Measurements from ENCODE around the gene KRTAP19-6. TPM values are rescaled to one million over a fixed set of nuclear protein-coding genes. Genes with fewer than 3 reads are reported as not detected.
"Not testable (repeated sequence)": the region's sequence is repeated elsewhere in the genome, so short reads cannot be mapped to it uniquely, and the experiment has no call there.

The KRTAP19-6 gene
- total RNA-seq, 1 donor, result not detected

- TF ChIP-seq, protein P1, sequence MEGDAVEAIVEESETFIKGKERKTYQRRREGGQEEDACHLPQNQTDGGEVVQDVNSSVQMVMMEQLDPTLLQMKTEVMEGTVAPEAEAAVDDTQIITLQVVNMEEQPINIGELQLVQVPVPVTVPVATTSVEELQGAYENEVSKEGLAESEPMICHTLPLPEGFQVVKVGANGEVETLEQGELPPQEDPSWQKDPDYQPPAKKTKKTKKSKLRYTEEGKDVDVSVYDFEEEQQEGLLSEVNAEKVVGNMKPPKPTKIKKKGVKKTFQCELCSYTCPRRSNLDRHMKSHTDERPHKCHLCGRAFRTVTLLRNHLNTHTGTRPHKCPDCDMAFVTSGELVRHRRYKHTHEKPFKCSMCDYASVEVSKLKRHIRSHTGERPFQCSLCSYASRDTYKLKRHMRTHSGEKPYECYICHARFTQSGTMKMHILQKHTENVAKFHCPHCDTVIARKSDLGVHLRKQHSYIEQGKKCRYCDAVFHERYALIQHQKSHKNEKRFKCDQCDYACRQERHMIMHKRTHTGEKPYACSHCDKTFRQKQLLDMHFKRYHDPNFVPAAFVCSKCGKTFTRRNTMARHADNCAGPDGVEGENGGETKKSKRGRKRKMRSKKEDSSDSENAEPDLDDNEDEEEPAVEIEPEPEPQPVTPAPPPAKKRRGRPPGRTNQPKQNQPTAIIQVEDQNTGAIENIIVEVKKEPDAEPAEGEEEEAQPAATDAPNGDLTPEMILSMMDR (IDR thresholded peaks at IDR 0.05; ENCODE audit: insufficient read depth, low read depth, low read length), result no peak
- no peak for DNase-seq (ENCODE audit: low read depth)
- no peak overlapping the region for H3K4me3 ChIP-seq (ENCODE audit: low read depth, low read length)
Observed at GRCh38 chr21:30515681-30516080, 26.0 kb downstream of the KRTAP19-6 start.

- H3K4me3 ChIP-seq (ENCODE audit: low read depth, low read length); DNase-seq (ENCODE audit: low read depth): not testable (repeated sequence)
Observed at GRCh38 chr21:30505621-30506205, 36.0 kb downstream of the KRTAP19-6 start.

GRCh38 chr21:30502041-30502440 lies 39.6 kb downstream of the KRTAP19-6 start, which contains the start of gene KRTAP19-5:
KRTAP19-5 (minus strand) TSS chr21:30502141; CDS start chr21:30502090, 51 bp downstream.
- TF ChIP-seq, protein P1 (IDR thresholded peaks at IDR 0.05; ENCODE audit: insufficient read depth, low read depth, low read length), result no peak
- no peak within 1 kb of the TSS for H3K4me3 ChIP-seq (ENCODE audit: low read depth, low read length)
- DNase-seq (ENCODE audit: low read depth), result no peak

GRCh38 chr21:30497065-30497464 lies 44.6 kb downstream of the KRTAP19-6 start, which contains the start of gene KRTAP19-4:
KRTAP19-4 (minus strand) TSS chr21:30497165; CDS start chr21:30497110, 55 bp downstream.
- H3K4me3 ChIP-seq (ENCODE audit: low read depth, low read length), result no peak within 1 kb of the TSS
- DNase-seq (ENCODE audit: low read depth), result no peak
- TF ChIP-seq, protein P1 (IDR thresholded peaks at IDR 0.05; ENCODE audit: insufficient read depth, low read depth, low read length), result no peak

DNA sequence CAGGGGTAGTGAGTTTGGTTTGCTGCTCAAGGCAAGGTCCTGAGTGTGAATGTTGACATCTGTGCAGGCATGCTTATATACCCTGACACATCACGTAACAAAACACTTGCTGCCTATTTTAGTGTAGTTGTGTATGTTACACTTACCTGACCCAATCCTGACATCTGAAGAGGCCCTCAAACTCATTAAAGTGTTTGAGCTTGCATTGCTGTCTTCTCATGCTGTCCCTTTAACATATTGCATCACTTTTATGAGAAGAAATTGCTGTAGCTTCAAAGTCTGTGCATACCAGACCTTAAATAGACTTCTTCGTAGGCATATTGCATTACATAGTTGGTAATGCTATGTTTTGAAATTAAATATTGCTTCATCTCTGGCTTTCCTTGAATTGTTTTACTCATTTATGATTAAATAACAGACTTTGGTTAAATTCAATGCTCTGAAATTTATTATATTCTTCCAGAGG lies 49.7 kb downstream of the KRTAP19-6 start, which contains the start of gene KRTAP19-3:
Gene KRTAP19-3 (minus strand): TSS at position 51 of the 466 bp plus-strand sequence. CDS start 56 bp downstream, outside the sequence.
- H3K4me3 ChIP-seq (ENCODE audit: low read depth, low read length), result no peak within 1 kb of the TSS
- no peak for DNase-seq (ENCODE audit: low read depth)
- TF ChIP-seq, protein P1 (IDR thresholded peaks at IDR 0.05; ENCODE audit: insufficient read depth, low read depth, low read length), result no peak

Small RNA genes lying within 50 kb of the gene (small RNA-seq; reads per million reads assigned to genes)
- gene AP000567.1 (not detected), gene KRTAP19-10P (not detected), gene KRTAP19-11P (not detected), gene KRTAP19-9P (not detected), gene KRTAP22-2 (not detected)

Other genes starting within 250 kb of the KRTAP19-6 start
- not detected in 2 replicates for gene KRTAP26-1, start 221.5 kb downstream of the KRTAP19-6 start, total RNA-seq
- gene KRTAP27-1, start 204.2 kb downstream of the KRTAP19-6 start, total RNA-seq, result not detected in 2 replicates
- not detected in 2 replicates for gene KRTAP23-1, start 193.3 kb downstream of the KRTAP19-6 start, total RNA-seq
- gene KRTAP13-2, start 169.6 kb downstream of the KRTAP19-6 start, total RNA-seq, result not detected in 2 replicates
- not detected in 2 replicates for gene KRTAP13-1, start 145.8 kb downstream of the KRTAP19-6 start, total RNA-seq
- gene KRTAP13-3, start 115.9 kb downstream of the KRTAP19-6 start, total RNA-seq, result not detected in 2 replicates
- gene KRTAP13-4, start 111.6 kb downstream of the KRTAP19-6 start, total RNA-seq, result not detected in 2 replicates
- not detected in 2 replicates for gene KRTAP15-1, start 101.6 kb downstream of the KRTAP19-6 start, total RNA-seq
- gene KRTAP19-1, start 61.5 kb downstream of the KRTAP19-6 start, total RNA-seq, result not detected in 2 replicates
- gene KRTAP19-2, start 54.4 kb downstream of the KRTAP19-6 start, total RNA-seq, result not detected in 2 replicates
- gene KRTAP19-3, start 49.9 kb downstream of the KRTAP19-6 start, total RNA-seq, result not detected in 2 replicates
- not detected in 2 replicates for gene KRTAP19-4, start 44.7 kb downstream of the KRTAP19-6 start, total RNA-seq
- gene KRTAP19-5, start 39.7 kb downstream of the KRTAP19-6 start, total RNA-seq, result not detected in 2 replicates
- gene KRTAP19-7, start 19.4 kb upstream of the KRTAP19-6 start, total RNA-seq, result not detected in 2 replicates
- not detected in 2 replicates for gene KRTAP22-2, start 48.5 kb upstream of the KRTAP19-6 start, total RNA-seq
- not detected in 2 replicates for gene KRTAP6-3, start 50.6 kb upstream of the KRTAP19-6 start, total RNA-seq
- not detected in 2 replicates for gene KRTAP6-2, start 57.0 kb upstream of the KRTAP19-6 start, total RNA-seq
- not detected in 2 replicates for gene KRTAP22-1, start 59.2 kb upstream of the KRTAP19-6 start, total RNA-seq
- gene KRTAP6-1, start 72.1 kb upstream of the KRTAP19-6 start, total RNA-seq, result not detected in 2 replicates
- not detected in 2 replicates for gene KRTAP20-1, start 74.6 kb upstream of the KRTAP19-6 start, total RNA-seq
- gene KRTAP20-4, start 78.8 kb upstream of the KRTAP19-6 start, total RNA-seq, result not detected in 2 replicates
- gene KRTAP20-2, start 93.3 kb upstream of the KRTAP19-6 start, total RNA-seq, result not detected in 2 replicates
- gene KRTAP20-3, start 101.0 kb upstream of the KRTAP19-6 start, total RNA-seq, result not detected in 2 replicates
- gene KRTAP21-3, start 176.9 kb upstream of the KRTAP19-6 start, total RNA-seq, result not detected in 2 replicates
- gene KRTAP21-2, start 205.4 kb upstream of the KRTAP19-6 start, total RNA-seq, result not detected in 2 replicates
- gene KRTAP21-1, start 213.6 kb upstream of the KRTAP19-6 start, total RNA-seq, result not detected in 2 replicates